GM19328 (cell line): ENCODE measurements around the gene KRABD2.
"Not testable (repeated sequence)": the region's sequence is repeated elsewhere in the genome, so short reads cannot be mapped to it uniquely, and the experiment has no call there.

ENCODE experiments used
- ATAC-seq: cut with Tn5 transposase; IDR thresholded peaks from one replicate; pipeline ENCODE4 v1.9.1; 2021; ENCODE audit warnings: mild to moderate bottlenecking, moderate library complexity; ENCODE audit not compliant: unreplicated experiment

Gene KRABD2

GRCh38 chr17:8393470-8394231, 17.1 kb upstream of the KRABD2 start:
- ATAC-seq: no peak

GRCh38 chr17:8392674-8393469, 16.4 kb upstream of the KRABD2 start:
- no peak for ATAC-seq

DNA sequence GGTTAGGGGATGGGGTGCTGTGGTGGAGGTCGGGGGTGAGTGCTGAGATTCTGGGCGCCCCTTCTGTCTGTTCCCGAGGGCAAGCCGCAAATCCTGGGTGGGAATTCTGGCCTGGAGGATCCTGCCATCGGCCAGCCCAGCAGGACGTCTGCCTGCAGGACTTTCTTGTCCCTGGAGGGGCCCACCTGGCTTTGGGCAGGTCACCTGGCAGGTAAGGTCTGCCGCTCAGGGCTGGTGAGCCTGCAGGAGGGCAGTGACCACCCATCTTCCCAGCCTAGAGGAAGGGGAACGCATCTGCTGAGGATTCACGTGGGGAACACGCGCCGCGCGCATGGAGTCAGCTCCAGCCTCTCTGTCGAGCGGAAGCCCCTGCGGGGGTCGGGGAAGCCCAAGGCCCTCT, 15.8 kb upstream of the KRABD2 start:
- ATAC-seq: no peak

- no peak for ATAC-seq
These were observed 15.2 kb upstream of the KRABD2 start for GRCh38 chr17:8391711-8392110.

GRCh38 chr17:8387914-8388651, 11.6 kb upstream of the KRABD2 start:
- ATAC-seq: no peak

DNA sequence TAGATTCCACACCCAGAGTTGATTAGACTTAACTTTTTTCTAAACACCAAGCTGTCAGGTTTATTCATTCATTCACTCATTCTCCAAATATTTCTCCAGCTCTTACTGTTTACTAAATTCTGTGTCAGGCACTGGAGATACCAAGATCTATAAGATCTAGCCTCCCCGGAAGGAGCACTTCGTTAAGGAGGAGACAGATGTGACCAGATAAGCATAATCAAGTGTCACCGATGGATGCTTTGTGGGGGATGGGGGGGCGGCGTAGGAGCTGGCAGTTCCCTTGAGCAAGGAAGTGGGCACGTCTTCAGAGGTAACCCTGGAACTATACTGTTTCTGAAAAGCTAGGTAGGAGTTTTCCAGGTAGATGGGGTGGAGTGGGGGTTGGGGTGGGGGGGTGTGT, 10.3 kb upstream of the KRABD2 start:
- no peak for ATAC-seq

- ATAC-seq: no peak
These were observed 8.4 kb upstream of the KRABD2 start for GRCh38 chr17:8384801-8385378.

- ATAC-seq: peak; percentile 89
These were observed 6.8 kb upstream of the KRABD2 start, which contains the start of gene RPL26 for GRCh38 chr17:8383143-8383822. Gene RPL26 (minus strand): TSS chr17:8383193. CDS start chr17:8382310, 883 bp downstream.

- no peak for ATAC-seq
These were observed 6.3 kb upstream of the KRABD2 start for GRCh38 chr17:8382880-8383142.

DNA sequence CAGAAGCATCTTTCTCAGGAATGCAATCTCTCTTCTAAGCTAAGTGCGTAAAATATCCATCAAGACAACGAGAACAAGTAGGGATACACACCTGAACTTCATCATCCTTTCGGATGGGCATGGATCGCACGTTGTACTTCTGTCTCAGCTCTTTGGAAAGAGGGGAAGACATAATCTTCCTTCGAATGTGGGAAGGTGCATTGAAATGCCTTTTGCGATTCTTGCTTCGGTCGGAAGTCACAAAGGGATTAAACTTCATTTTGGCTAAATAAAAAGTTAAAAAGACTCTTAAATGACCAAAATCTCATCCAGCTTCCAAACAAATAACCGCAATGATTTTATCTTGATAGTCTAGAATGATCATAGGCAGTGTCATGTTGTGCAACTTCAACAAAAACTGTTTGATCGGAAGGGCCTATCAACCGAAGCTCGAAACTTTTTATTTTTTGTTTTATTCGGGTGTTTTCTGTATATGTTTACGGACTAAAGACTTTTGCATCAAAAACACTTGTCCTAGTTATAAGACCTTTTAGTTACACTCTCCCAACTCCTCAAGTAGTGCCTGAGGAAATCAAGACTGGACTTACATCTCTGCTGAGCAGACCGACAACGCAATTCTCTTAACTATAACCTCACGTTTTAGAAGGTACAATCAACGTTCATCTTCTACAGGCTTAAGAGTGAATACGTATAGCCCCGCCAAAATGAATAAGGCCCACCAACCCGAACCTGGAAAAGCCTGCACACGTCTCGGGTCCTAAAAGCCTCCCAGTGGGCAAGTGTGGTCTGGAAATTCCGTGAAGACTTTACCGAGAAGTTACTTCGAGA, 5.8 kb upstream of the KRABD2 start:
- ATAC-seq: no peak

GRCh38 chr17:8380049-8380448, 3.5 kb upstream of the KRABD2 start:
- ATAC-seq: no peak

- not testable (repeated sequence) for ATAC-seq
These were observed 1.6 kb upstream of the KRABD2 start for GRCh38 chr17:8378117-8378516.

GRCh38 chr17:8377422-8377821, 918 bp upstream of the KRABD2 start:
- ATAC-seq: no peak

DNA sequence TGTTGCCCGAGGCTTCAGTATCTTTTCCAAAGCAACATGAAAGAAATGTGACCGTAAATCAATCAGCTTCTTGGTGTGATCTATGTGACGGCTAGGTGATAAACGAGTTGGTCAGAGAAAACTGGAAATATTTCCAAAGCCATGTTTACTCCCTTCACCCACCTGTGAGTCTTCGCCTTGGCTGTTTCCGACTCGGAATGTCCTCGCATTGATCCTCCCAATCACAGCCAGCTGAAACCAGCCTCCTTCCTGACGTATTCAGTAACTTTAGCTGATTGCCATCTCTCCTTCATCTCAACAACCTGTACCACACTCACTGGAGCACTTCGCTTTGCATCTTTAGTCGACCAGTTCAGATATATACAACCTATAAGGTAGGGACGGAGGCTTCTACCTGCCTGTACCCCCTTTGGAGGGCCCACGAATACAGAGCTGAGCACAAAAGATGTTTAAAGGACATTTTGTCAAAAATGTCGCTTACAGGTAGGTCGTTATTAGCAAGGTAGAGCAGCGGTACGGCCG, 705 bp downstream of the KRABD2 start:
- no peak for ATAC-seq

DNA sequence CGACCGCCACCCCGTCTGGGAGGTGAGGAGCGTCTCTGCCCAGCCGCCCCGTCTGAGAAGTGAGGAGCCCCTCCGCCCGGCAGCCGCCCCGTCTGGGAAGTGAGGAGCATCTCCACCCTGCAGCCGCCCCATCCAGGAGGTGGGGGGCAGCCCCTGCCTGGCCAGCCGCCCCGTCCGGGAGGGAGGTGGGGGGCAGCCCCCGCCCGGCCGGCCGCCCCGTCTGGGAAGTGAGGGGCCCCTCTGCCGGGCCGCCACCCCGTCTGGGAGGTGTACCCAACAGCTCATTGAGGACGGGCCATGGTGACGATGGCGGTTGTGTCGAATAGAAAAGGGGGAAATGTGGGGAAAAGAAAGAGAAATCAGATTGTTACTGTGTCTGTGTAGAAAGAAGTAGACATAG, 2.6 kb downstream of the KRABD2 start:
- ATAC-seq: not testable (repeated sequence)

DNA sequence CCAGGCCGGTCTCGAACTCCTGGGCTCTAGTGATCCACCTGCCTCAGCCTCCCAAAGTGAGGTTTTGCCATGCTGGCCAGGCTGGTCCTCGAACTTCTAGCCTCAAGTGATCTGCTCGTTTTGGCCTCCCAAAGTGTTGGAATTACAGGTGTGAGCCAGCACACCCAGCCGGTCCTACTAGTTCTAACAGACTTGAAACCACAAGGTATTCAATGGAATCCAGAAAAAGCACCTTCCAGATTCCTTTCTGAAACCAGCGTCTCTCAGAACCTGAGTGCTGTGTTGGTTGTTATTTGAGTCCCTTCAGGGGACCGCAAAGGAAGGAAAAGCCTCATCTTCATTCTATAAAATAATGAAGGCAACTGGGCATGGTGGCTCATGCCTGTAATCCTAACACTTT, 4.1 kb downstream of the KRABD2 start:
- ATAC-seq: no peak

- ATAC-seq: no peak
These were observed 4.7 kb downstream of the KRABD2 start for GRCh38 chr17:8371786-8372185.

- no peak for ATAC-seq
These were observed 6.6 kb downstream of the KRABD2 start for GRCh38 chr17:8369944-8370343.

DNA sequence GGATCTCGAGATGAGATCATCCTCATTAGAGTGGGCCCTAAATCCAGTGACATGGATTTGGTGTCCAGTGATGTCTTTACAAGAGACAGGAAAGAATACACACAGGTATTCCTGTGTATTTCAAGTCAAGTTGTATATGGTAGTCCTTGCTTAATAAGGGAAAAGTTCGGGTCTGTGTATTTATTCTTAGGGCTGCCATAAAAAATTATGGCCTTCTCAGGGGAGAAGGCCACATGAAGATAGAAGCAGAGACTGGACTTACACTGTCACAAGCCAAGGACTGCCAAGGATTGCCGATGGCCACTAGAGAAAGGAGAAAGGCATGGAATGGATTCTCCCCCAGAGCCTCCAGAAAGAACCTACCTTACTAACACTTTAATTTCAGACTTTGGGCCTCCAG, 8.3 kb downstream of the KRABD2 start:
- no peak for ATAC-seq

DNA sequence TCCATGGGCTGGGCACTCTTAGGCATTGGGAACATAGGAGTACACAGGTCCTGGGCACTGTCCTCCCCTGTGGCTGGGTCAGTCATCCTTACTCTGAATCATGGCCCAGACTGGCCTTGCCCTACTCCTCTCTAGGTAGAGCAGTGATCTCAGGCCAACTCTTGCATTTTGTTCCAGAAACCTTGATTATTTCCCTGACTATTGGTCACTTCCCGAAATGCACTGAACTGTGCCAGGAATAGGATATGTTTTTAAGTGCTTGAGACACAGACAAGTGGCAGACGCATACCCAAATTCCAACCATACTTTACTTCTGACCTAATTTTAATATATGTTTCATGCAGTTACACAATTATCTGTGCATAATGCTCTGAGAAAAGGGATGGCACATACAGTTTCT, 10.3 kb downstream of the KRABD2 start:
- ATAC-seq: no peak
